ENCODE measurements around the gene RSL24D1. TPM values are rescaled to one million over a fixed set of nuclear protein-coding genes. Genes with fewer than 3 reads are reported as not detected.

Gene RSL24D1
- 76.4 TPM for total RNA-seq

GRCh38 chr15:55196458-55197361 lies at the start of gene RSL24D1:
TSS of gene RSL24D1 (minus strand) at chr15:55196941. CDS start at chr15:55196890, 51 bp downstream.

Other genes with a start within 250 kb of the RSL24D1 start
- 14.8 TPM for gene RAB27A, start 92.9 kb upstream of the RSL24D1 start, total RNA-seq
- 15.6 TPM for gene PIGBOS1, start 122.2 kb upstream of the RSL24D1 start, total RNA-seq
- gene PIGB, start 122.3 kb upstream of the RSL24D1 start, total RNA-seq, result 11.3 TPM
- gene CCPG1, start 211.4 kb upstream of the RSL24D1 start, total RNA-seq, result 31.6 TPM
- 2.6 TPM for gene PIERCE2, start 211.6 kb upstream of the RSL24D1 start, total RNA-seq

Measured in metanephros (tissue), 1 donor.